ENCODE measurements around the gene TICAM2. TPM values are rescaled to one million over a fixed set of nuclear protein-coding genes. Genes with fewer than 3 reads are reported as not detected.

TICAM2 gene
- total RNA-seq, 1 experiment from 2014 or later = 1.2 TPM

GRCh38 chr5:115623658-115624057 lies 21.4 kb upstream of the TICAM2 start:
- H3K36me3 ChIP-seq = peaks cover 46% of the 10 kb centered on the region
- no peak for DNase-seq
- no peaks in the 10 kb centered on the region for H3K27me3 ChIP-seq
- H3K9me3 ChIP-seq = no peaks in the 10 kb centered on the region
- H3K4me3 ChIP-seq = peak overlapping the region; percentile 93

- peaks cover 65% of the 10 kb centered on the region for H3K36me3 ChIP-seq
- H3K27me3 ChIP-seq = no peaks in the 10 kb centered on the region
- no peaks in the 10 kb centered on the region for H3K9me3 ChIP-seq
- no peak overlapping the region for H3K4me3 ChIP-seq
- no peak for DNase-seq
Observed at GRCh38 chr5:115621365-115621900, 19.2 kb upstream of the TICAM2 start.

GRCh38 chr5:115616892-115617291 lies 14.6 kb upstream of the TICAM2 start:
- Histone ChIP-seq H3K36me3 (peaks cover 88% of the 10 kb centered on the region), H3K9me3 (no peaks in the 10 kb centered on the region)

GRCh38 chr5:115616472-115616871 lies 14.2 kb upstream of the TICAM2 start:
- peaks cover 89% of the 10 kb centered on the region for H3K36me3 ChIP-seq
- no peaks in the 10 kb centered on the region for H3K9me3 ChIP-seq
- DNase-seq = no peak
- no peak overlapping the region for H3K4me3 ChIP-seq
- no peaks in the 10 kb centered on the region for H3K27me3 ChIP-seq

More at GRCh38 chr5:115616892-115617291, 14.6 kb upstream of the TICAM2 start:
- Histone ChIP-seq H3K4me3 (no peak overlapping the region), H3K27me3 (no peaks in the 10 kb centered on the region)
- DNase-seq = no peak

- Histone ChIP-seq H3K27me3 (no peaks in the 10 kb centered on the region), H3K9me3 (no peaks in the 10 kb centered on the region), H3K36me3 (peaks cover 63% of the 10 kb centered on the region), H3K4me3 (no peak overlapping the region)
- no peak for DNase-seq
Observed at GRCh38 chr5:115611873-115612272, 9.6 kb upstream of the TICAM2 start.

- Histone ChIP-seq H3K27me3 (no peaks in the 10 kb centered on the region), H3K4me3 (no peak overlapping the region), H3K36me3 (peaks cover 48% of the 10 kb centered on the region), H3K9me3 (no peaks in the 10 kb centered on the region)
- DNase-seq = no peak
Observed at GRCh38 chr5:115607935-115608334, 5.7 kb upstream of the TICAM2 start.

GRCh38 chr5:115605436-115605835 lies 3.2 kb upstream of the TICAM2 start:
- DNase-seq = no peak
- Histone ChIP-seq H3K4me3 (no peak overlapping the region), H3K36me3 (peaks cover 32% of the 10 kb centered on the region), H3K27me3 (no peaks in the 10 kb centered on the region), H3K9me3 (no peaks in the 10 kb centered on the region)

GRCh38 chr5:115602591-115603125 lies 379 bp upstream of the TICAM2 start:
- DNase-seq = no peak
- Histone ChIP-seq H3K36me3 (peaks cover 26% of the 10 kb centered on the region), H3K9me3 (no peaks in the 10 kb centered on the region), H3K27me3 (no peaks in the 10 kb centered on the region), H3K4me3 (peak overlapping the region; percentile 56)

- no peak for DNase-seq
- H3K9me3 ChIP-seq = no peaks in the 10 kb centered on the region
- peak overlapping the region; percentile 56 for H3K4me3 ChIP-seq
- H3K36me3 ChIP-seq = peaks cover 21% of the 10 kb centered on the region
- no peaks in the 10 kb centered on the region for H3K27me3 ChIP-seq
Observed at GRCh38 chr5:115600766-115601165, 1.5 kb downstream of the TICAM2 start.

- Histone ChIP-seq H3K4me3 (no peak overlapping the region), H3K27me3 (no peaks in the 10 kb centered on the region), H3K36me3 (peaks cover 15% of the 10 kb centered on the region), H3K9me3 (no peaks in the 10 kb centered on the region)
- no peak for DNase-seq
Observed at GRCh38 chr5:115599924-115600323, 2.4 kb downstream of the TICAM2 start.

GRCh38 chr5:115599502-115599901 lies 2.8 kb downstream of the TICAM2 start:
- H3K4me3 ChIP-seq = no peak overlapping the region
- no peak for DNase-seq
- no peaks in the 10 kb centered on the region for H3K27me3 ChIP-seq
- peaks cover 13% of the 10 kb centered on the region for H3K36me3 ChIP-seq
- H3K9me3 ChIP-seq = no peaks in the 10 kb centered on the region

- Histone ChIP-seq H3K27me3 (no peaks in the 10 kb centered on the region), H3K4me3 (no peak overlapping the region), H3K9me3 (no peaks in the 10 kb centered on the region), H3K36me3 (no peaks in the 10 kb centered on the region)
- DNase-seq = no peak
Observed at GRCh38 chr5:115594128-115595047, 7.9 kb downstream of the TICAM2 start.

GRCh38 chr5:115589043-115589442 lies 13.2 kb downstream of the TICAM2 start:
- no peaks in the 10 kb centered on the region for H3K27me3 ChIP-seq
- no peak for DNase-seq
- H3K9me3 ChIP-seq = no peaks in the 10 kb centered on the region
- H3K36me3 ChIP-seq = no peaks in the 10 kb centered on the region
- H3K4me3 ChIP-seq = no peak overlapping the region

- Histone ChIP-seq H3K36me3 (no peaks in the 10 kb centered on the region), H3K4me3 (no peak overlapping the region), H3K9me3 (no peaks in the 10 kb centered on the region), H3K27me3 (no peaks in the 10 kb centered on the region)
- no peak for DNase-seq
Observed at GRCh38 chr5:115588640-115589039, 13.6 kb downstream of the TICAM2 start.

- Histone ChIP-seq H3K27me3 (no peaks in the 10 kb centered on the region), H3K36me3 (no peaks in the 10 kb centered on the region), H3K4me3 (no peak overlapping the region), H3K9me3 (no peaks in the 10 kb centered on the region)
- no peak for DNase-seq
Observed at GRCh38 chr5:115586525-115587146, 15.6 kb downstream of the TICAM2 start.

- Histone ChIP-seq H3K36me3 (peaks cover 8% of the 10 kb centered on the region), H3K9me3 (no peaks in the 10 kb centered on the region), H3K4me3 (no peak overlapping the region), H3K27me3 (no peaks in the 10 kb centered on the region)
- DNase-seq = no peak
Observed at GRCh38 chr5:115585265-115585664, 17.0 kb downstream of the TICAM2 start.

- no peaks in the 10 kb centered on the region for H3K27me3 ChIP-seq
- DNase-seq = no peak
- no peak overlapping the region for H3K4me3 ChIP-seq
- no peaks in the 10 kb centered on the region for H3K9me3 ChIP-seq
- H3K36me3 ChIP-seq = peaks cover 16% of the 10 kb centered on the region
Observed at GRCh38 chr5:115584501-115584900, 17.8 kb downstream of the TICAM2 start.

All from MG63 (cell line).